ENCODE results near the gene GPR18. TPM values are rescaled to one million over a fixed set of nuclear protein-coding genes. Genes with fewer than 3 reads are reported as not detected.

Gene GPR18
- total and polyA plus RNA-seq, 2 of the 4 experiments (the other 2 are of a cell fraction), result not detected

GRCh38 chr13:99271249-99271648 is 13.1 kb upstream of the GPR18 start:
- no peak overlapping the region for H4K91ac ChIP-seq (ENCODE audit: insufficient read depth, low read depth, low read length)
- no peak overlapping the region for H3K14ac ChIP-seq (replicated peaks; ENCODE audit: low read depth, low read length)
- peaks cover 5% of the 10 kb centered on the region for H3K36me3 ChIP-seq (ENCODE audit: control insufficient read depth, insufficient read depth, low read length)
- ChIA-PET POLR2A (ENCODE audit: unreplicated experiment) (no interaction called here), CTCF (interaction anchor here (1.5 to 4.5 kb wide), 2 partner anchors 9 to 164 kb away, joined by 4 to 85 read pairs; no protein-coding TSS in a partner anchor)
- no peak overlapping the region for H3K18ac ChIP-seq (ENCODE audit: low read depth, low read length)
- H4K20me1 ChIP-seq (ENCODE audit: insufficient read depth, low read length), result peaks cover 5% of the 10 kb centered on the region; the same call in 1 of the 2 replicates
- no CpG with 5 or more reads among the region's 3 CpGs for WGBS, 2 experiments (ENCODE audit: extremely low coverage in 2 of 2, insufficient read length in 1 of 2)
- H3K4me2 ChIP-seq (ENCODE audit: low read depth, low read length), result no peak overlapping the region
- H4K5ac ChIP-seq (ENCODE audit: low read depth, low read length), result no peak overlapping the region
- no peak overlapping the region for H3K23ac ChIP-seq (ENCODE audit: low read depth, low read length)
- BruUV-seq (replicated peaks), result no TSS peak
- no peaks in the 10 kb centered on the region for H3K9me1 ChIP-seq (ENCODE audit: insufficient read depth, low read length)
- no peak overlapping the region for H2BK5ac ChIP-seq (ENCODE audit: low read depth, low read length, poor library complexity, severe bottlenecking)
- H2BK20ac ChIP-seq (ENCODE audit: low read depth, low read length), result no peak overlapping the region
- no peak overlapping the region for H2AK5ac ChIP-seq (ENCODE audit: low read depth, low read length)
- no peak for DNase-seq
- no peak overlapping the region for H3K27ac ChIP-seq (ENCODE audit: insufficient read depth, low read length)
- no peak for ATAC-seq (ENCODE audit: low read depth)
- in situ Hi-C loops (cut with MboI; ENCODE audit: low sequenced_read_pairs), result loop anchor here (5.0 kb wide), 1 partner anchor 166 kb away; no protein-coding TSS in a partner anchor
- H3K4me1 ChIP-seq (ENCODE audit: control insufficient read depth, insufficient read depth, low read length), result no peaks in the 10 kb centered on the region
- no peak overlapping the region for H3K4me3 ChIP-seq (ENCODE audit: insufficient read depth, low read depth, low read length)
- no peak for TF ChIP-seq ELK1 (IDR thresholded peaks at IDR 0.05; ENCODE audit: borderline replicate concordance, low read depth, low read length)
- TF ChIP-seq MXI1 (IDR thresholded peaks at IDR 0.05; ENCODE audit: borderline replicate concordance, low read depth, low read length), result no peak
- TF ChIP-seq USF2 (IDR thresholded peaks at IDR 0.05; ENCODE audit: low read depth, low read length), result no peak
- TF ChIP-seq MAZ (IDR thresholded peaks at IDR 0.05; ENCODE audit: borderline replicate concordance, low read depth, low read length), result no peak
- no peak for TF ChIP-seq SMC3 (IDR thresholded peaks at IDR 0.05; ENCODE audit: low read depth, low read length)
- no peak for TF ChIP-seq NFE2L2 (IDR thresholded peaks at IDR 0.05; ENCODE audit: low read depth, low read length)
- no peak for TF ChIP-seq BHLHE40 (IDR thresholded peaks at IDR 0.05; ENCODE audit: low read depth, low read length)
- TF ChIP-seq FOS (IDR thresholded peaks at IDR 0.05; ENCODE audit: low read depth, low read length), result no peak
- no peak for TF ChIP-seq POLR2A (IDR thresholded peaks at IDR 0.05; ENCODE audit: low read depth, low read length)
- no peak for TF ChIP-seq MAFK (IDR thresholded peaks at IDR 0.05; ENCODE audit: low read depth, low read length)
- TF ChIP-seq CTCF (conservative IDR thresholded peaks at IDR 0.05; ENCODE audit: low read depth, low read length), result no peak
- no peak for TF ChIP-seq RAD21 (IDR thresholded peaks at IDR 0.05; ENCODE audit: low read length)
- H3K4ac ChIP-seq (ENCODE audit: low read depth, low read length), result no peak overlapping the region
- intact Hi-C loops (cut with micrococcal nuclease), result no loop called here
- no peaks in the 10 kb centered on the region; the same call in none of the 2 replicates for H3K9me3 ChIP-seq (ENCODE audit: control insufficient read depth, insufficient read depth, low read length)
- no peak overlapping the region for H2AFZ ChIP-seq (replicated peaks; ENCODE audit: low read length, poor library complexity)
- no peak overlapping the region for H2BK120ac ChIP-seq (ENCODE audit: low read depth, low read length)
- dilution Hi-C loops (cut with HindIII; ENCODE audit: low sequenced_read_pairs, unreplicated experiment), result no loop called here
- H3K56ac ChIP-seq (ENCODE audit: extremely low read depth, insufficient read depth, low read length), result no peak overlapping the region
- no peak overlapping the region for H3K9ac ChIP-seq (ENCODE audit: low read depth, low read length)
- no peak overlapping the region for H2AK9ac ChIP-seq (replicated peaks; ENCODE audit: low read depth, low read length, poor library complexity)
- H4K8ac ChIP-seq (ENCODE audit: low read depth in 2 of 2, low read length in 2 of 2), result no peak overlapping the region
- H2BK15ac ChIP-seq (ENCODE audit: low read depth, low read length), result no peak overlapping the region
- no peaks in the 10 kb centered on the region for H3K27me3 ChIP-seq (ENCODE audit: control insufficient read depth, insufficient read depth, low read length)
- H3K79me1 ChIP-seq (ENCODE audit: low read depth in 1 of 2, low read length in 2 of 2), result peaks cover 9 to 10% of the 10 kb centered on the region in 2 experiments

All from IMR-90 (cell line).